IPS-NIHi7 (cell line): ENCODE results near the gene RPA1.
"Not testable (repeated sequence)": the region's sequence is repeated elsewhere in the genome, so short reads cannot be mapped to it uniquely, and the experiment has no call there.

Experiments used
- DNase-seq: peaks from one replicate; pipeline ENCODE4 v3.0.0; 2012; ENCODE audit warnings: mixed read lengths; ENCODE audit errors: extremely low spot score

Gene RPA1

DNA sequence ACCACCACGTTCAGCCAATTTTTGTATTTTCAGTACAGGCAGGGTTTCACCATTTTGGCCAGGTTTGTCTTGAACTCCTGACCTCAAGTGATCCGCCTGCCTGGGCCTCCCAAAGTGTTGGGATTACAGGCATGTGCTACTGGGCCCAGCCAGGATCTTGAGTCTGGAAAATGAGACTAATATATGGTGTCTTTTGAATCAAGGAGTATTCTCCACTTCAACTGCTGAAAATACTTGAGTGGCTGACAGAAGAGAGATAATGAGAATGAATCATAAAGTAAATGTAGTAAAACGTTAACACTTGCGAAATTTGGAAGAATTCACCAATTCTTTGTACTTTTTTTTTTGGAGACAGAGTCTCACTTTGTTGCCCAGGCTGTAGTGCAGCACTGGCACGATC is 16.7 kb upstream of the RPA1 start:
- no peak for DNase-seq

DNA sequence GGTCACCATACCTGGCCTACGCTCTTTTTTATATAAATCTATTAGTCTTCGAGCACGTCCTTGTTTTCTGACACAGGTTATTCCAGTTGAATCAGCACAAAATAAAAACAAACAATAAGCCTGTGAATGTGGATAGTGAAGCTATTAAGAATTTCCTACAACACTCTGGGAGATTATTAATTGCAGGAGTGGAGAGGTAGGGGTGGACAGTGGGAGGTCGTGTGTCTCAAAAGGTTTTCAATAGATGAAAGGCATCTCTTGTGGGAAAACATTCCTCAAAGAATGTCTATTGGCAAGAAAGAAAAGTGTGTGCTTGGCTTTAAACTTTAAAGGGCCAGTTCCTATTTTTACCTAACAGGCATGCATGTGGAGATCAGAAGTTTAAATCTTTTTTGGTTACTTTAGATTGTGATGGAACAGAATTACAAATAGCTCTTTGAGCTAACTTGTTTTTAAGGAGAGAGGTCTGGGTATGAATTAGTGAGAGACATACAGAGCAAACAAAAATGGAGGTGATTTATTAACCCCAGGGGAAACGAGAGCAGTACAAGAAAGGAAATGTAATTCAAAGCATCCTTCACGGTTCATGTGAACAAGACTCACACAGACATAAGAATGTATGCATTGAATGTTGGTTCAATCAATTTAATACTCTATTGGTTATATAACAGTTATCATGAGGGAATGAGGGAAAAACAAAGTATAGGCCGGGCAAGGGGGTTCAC is 9.1 kb upstream of the RPA1 start:
- no peak for DNase-seq

DNA sequence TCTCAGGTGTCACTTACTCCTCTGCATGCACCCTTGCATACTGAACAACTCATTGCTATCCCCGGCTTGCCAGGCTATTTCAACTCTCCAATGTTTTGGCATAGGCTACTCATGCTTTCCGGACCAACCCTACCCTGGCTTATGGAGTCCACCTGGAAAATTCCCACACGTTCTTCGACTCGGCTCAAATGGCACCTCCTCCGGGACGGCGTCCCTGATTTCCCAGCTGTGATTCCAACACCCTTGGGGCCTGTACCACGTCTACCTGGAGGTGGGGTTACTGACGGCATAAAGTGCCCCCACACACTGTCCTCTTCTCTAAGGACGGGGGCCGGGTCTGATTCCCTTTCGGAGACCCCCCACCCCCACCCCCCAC is 601 bp upstream of the RPA1 start:
- DNase-seq = no peak

DNA sequence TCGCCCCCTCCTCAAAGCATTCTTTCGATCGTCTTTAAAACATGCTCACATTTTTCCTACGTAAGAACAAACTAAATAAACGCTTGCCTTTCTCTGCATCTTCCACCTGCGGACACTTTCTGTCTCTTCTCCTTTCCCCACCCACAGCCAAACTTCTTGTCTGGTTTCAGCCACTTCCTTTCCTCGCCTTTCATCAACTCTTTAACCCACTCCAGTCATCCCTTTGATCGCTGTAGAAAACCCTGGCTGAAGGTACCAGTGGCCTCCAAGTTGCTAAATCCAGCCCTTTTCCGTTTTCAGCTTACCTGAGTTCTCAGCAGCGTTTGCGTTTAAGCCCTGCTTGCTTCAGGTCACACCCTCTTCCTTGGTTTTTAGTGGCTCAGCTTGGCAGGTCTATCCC is 483 bp downstream of the RPA1 start:
- DNase-seq = peak; percentile 59

DNA sequence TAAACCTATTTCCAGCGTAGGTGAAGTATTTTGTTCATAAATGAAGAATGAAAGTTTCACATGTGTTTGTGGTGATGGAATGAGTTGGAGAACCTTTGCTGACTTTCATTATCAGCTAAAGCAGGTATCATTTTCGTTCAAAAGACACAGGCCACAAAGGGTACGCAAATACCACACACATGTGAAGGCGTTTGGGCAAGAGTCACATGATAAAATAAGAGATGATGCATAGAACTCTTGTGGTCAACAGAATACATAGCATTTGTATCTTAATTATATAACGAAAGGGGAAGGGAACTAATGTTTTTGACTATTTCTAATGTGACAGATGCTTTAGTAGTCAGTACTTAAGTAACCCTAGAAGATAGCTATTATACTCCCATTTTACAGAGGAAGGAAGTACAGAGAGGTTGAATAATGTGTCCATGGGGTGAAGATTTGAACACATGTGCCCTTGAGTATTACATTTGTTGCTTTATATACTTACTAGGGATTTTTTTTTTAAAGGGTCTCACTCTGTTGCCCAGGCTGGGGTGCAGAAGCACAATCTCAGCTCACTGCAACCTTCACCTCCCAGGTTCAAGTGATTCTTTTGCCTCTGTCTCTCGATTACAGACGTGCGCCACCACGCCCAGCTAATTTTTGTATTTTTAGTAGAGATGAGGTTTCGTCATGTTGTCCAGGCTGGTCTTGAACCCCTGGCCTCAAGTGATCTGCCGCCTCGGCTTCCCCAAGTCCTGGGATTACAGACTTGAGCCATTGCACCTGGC is 4.8 kb downstream of the RPA1 start:
- DNase-seq = no peak

DNA sequence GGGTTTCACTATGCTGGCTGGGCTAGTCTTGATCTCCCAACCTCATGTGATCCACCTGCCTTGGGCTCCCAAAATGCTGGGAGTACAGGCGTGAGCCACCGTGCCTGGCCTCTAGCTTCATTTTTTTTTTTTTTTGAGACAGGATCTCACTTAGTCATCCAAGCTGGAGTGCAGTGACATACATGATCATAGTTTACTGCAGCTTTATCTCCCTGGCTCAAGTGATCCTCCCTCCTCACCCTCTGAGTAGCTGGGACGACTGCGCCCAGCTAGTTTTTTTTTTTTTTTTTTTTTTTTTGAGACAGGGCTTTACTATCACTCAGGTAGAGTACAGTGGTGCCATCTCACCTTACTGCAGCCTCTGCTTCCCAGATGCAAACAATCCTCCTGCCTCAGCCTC is 9.7 kb downstream of the RPA1 start:
- DNase-seq = no peak

DNA sequence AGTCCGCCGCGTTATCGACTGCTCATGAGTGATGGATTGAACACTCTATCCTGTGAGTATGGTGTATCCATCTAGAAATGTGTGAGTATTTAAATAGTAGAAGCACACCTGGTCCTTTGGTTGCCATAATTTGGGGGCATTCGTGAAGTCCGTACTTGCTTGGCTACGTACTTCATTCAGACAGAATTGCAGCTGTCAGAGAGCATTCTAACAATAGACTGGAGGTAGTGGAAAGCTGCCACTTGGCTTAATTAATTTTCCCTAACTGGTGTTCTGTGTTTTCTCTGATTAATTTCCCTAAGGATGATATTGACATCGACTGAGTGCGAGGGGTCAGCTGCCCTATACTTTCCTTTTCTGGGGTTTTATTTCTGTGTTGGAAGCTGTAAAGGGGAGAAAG is 14.1 kb downstream of the RPA1 start:
- no peak for DNase-seq

DNA sequence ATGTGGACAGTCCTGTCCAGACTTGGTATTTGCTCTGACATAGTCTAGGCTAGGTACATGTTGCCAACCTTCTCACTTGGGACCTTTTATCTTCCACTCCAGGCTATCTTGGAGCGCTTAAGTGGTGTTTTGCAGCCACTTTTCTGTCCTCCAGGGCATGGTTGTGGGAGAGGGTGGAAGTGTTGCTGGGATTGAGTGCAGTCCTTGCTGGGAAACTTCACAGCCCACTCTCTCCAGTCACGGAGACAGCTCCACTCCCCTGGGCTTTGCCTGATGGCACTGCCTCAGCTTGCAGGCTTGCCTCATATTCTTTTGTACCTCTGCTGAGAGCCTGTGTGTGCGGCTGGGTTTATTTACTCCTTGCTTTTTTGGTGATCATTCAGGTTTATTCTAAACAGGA is 17.4 kb downstream of the RPA1 start:
- DNase-seq = no peak

DNA sequence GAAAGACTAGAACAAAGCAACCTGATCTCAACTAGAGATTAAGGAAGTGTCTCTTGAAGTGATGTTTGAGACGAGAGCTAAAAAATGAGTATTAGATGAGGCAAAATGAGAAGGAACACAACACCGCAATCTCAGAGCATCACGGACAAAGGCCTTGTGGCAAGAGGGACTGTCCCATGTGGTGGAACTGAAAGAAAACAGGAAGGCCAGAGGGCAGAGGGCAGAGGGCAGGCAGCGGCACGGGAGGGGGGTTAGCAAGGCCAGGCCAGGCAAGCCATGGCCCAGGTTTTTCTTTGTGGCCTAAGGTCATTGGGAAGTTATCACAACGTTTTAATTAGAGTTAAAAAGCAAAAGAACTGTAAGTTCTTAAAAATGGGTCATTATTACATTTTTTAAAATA is 22.5 kb downstream of the RPA1 start:
- DNase-seq = no peak

DNA sequence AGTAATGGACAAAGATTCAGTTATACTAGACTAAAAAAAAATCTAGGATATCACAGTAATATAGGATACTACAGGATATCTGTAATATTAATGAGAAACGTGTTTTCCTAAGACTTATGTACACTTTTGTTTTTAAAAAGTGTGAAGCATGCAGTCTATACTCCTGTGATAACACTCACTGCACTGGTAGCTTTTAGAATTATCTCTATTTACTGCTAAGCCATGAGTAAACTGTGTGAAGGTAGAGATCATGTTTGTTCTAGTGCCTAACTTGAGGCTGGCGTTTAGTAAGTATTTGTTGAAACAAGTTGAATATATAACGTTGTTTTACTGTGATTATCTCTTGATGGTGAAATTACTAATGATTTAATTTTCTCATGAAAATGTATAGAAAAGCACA is 23.9 kb downstream of the RPA1 start:
- DNase-seq = no peak

DNA sequence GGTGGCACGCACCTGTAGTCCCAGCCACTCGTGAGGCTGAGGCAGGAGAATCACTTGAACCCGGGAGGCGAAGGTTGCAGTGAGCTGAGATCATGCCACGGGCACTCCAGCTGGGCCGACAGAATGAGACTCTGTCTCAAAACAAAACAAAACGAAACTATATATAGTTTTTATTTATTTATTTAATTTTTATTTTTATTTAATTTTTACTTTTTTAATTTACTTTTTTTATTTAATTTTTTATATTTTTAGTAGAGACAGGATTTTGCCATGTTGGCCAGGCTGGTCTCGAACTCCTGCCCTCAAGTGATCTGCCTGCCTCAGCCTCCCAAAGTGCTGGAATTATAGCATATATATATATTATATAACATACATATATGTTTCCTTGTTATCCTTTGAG is 26.7 kb downstream of the RPA1 start:
- DNase-seq = not testable (repeated sequence)

DNA sequence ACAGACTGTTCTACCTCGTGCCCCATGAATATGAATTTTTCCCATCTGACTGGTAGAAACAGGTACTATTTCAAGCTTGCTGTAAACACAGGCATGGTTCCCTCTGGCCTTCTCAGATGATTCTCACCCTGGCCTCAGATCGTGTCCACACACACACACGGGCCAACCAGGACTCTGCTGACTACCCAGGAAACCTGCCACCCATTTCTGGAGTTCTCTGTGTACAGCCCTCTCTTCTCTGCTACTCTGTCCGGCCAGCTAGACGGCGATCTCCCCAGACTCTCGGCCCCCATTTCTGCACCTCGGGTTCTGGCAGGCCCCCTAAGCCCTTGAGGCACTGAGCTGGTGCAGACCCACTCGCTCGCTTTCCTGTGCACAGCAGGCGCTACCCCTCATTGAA is 31.2 kb downstream of the RPA1 start:
- DNase-seq = no peak

DNA sequence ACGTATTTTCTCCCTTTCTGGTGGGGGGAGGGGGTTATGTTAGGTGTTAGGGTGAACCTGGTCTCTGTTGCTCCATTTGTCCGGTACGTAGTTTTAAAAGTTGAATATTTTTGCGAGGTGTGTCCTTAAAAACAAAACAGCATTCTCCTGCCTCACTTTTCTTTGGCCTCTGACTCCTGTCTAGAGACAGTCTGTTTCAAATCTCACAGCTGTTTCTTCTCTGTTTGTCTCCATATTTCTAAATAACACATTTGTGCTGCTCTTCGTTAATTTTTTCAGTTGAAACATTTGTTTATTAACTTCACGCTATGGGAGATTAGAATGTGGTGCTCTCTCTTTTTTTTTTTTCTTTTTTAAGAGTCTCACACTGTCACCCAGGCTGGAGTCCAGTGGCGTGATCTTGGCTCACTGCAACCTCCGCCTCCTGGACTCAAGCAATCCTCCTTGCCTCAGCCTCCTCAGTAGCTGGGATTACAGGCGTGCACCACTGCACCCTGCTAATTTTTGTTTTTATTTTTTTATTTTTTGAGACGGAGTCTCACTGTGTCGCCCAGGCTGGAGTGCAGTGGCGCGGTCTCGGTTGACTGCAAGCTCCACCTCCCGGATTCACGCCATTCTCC is 31.7 kb downstream of the RPA1 start:
- no peak for DNase-seq

DNA sequence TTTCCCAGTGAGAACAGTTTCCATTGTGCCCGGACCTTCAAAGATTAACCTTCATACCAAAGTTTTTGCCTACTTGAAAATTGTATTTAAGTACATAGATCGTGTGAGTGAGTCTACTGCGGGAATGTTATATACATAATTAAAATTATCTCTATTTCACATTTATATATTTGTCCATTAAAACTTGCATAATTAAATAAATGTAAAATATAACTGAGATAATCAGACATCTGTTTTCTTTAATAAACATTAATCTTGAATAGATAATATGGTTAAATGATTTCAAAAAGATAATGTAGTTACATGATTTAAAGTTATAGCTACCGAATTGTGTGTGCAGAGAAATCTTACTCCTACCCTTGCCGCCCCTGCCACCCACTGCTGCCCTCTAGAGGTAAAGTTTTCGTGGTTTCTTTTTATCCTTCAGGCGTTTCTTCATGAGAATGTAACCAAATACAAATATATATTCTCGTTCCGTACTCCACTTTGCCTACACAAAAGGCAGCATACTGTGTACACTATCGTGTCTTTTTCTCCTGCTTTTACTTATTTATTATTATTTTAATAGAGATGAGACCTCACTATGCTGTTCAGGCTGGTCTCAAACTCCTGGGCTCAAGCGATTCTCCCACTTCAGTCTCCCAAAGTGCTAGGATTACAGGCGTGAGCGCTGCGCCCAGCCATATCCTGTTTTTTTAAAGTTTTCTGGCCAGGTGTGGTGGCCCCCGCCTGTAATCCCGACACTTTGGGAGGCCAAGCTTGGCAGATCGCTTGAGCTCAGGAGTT is 35.6 kb downstream of the RPA1 start:
- DNase-seq = peak; percentile 61

DNA sequence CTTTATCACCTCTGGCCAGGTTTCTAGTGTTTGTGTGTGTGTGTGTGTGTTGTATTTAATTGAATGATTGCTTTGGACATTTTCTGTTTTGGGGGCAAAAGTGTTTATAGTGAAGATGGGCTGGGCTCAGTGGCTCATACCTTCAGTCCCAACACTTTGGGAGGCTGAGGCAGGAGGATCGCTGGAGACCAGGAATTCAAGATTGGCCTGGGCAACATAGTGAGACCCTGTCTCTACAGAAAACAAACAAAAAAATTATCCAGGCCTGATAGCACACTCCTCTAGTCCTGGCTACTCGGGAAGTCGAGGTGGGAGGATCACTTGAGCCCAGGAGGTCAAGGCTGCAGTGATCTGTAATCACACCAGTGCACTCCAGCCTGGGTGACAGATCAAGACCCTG is 37.5 kb downstream of the RPA1 start:
- DNase-seq = no peak

DNA sequence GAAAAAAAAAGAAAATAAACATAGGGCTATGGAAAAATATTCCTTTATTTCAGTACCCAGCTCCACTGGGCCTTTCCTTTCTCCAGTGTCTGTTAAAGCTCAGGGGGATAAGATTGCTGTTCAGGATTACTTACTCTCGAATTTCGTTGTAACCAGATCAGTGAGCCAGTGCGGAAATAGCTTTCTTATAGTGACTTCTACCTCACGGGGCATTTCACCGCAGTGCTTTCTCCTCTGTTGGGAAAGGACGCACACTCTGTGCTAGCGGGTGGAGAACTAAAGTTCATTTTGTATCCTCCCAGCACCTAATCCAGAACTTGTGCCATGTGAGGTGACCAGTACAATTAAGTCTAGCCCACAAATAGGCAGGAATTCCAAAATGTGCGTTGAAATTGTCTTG is 38.3 kb downstream of the RPA1 start:
- no peak for DNase-seq

DNA sequence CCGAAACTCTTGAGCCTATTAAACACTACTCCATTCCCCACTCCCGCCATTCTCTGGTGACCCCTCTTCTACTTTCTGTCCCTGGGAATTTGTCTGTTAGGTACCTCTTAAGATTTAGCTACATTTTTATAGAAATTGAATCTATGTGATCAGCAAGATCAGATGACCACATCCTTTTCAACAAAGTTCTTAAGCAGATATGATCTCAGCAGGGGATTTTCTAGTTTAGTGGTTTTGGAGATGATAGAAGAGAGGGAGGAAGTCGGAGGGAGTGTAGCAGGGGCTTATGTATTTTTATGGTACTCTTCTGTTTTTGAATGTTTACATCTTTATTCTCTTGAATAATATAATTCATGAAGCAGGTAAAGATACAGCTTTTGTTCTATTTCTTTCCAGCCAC is 40.8 kb downstream of the RPA1 start:
- DNase-seq = no peak

DNA sequence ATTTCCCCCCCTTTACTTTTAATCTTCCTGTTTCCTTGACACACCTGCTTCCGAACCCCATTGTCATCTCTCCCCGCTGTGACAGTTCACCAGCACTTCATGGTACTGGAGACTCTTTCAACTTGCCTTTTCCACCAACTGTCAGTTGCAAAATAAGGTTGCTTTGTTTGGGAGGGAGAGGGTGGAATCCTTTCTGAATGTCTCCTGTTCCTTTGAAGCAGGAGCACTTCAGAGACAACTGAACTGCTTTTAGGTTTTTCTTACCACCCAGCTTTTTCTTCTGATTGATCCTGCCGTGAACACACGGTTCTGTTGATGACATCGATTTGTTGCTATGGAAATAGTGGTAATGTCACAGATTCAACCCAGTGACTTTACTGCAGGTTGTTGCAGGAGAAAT is 42.0 kb downstream of the RPA1 start:
- DNase-seq = no peak

DNA sequence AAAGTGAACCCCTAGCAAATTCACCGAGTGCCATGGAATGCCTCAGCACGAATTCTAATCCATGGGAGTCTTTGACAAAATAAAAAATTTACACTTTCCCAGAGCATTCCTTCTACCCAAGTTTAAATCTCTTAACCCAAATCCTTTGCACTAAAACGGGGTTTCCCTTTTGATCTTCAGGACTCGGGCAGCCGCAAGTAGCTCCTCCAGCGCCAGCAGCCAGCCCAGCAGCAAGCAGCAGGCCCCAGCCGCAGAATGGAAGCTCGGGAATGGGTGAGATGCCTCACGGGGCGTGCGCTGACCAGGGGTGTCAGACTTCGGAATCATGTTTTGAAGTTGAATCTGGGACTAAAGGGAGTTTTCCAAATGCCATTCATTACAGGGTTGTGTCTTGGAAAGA is 42.4 kb downstream of the RPA1 start:
- no peak for DNase-seq

DNA sequence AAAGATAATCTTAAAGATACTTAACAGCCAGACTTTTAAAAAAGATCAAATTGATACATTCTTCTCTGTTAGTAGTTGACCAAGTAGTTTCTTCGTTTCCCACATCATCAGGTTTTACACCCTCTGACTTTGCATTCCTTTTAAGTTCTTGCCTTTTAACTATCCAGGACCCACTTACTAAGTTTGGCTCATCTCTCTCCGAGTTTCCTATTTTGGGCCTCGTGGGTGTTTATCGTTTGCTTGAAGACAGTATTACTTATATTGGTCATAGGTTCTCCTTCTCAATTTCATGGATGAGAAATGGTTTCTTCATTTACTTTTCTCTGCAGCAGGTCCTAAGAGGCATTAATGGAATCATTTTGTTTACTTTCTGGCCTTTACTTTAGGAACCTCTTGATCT is 43.2 kb downstream of the RPA1 start:
- no peak for DNase-seq

DNA sequence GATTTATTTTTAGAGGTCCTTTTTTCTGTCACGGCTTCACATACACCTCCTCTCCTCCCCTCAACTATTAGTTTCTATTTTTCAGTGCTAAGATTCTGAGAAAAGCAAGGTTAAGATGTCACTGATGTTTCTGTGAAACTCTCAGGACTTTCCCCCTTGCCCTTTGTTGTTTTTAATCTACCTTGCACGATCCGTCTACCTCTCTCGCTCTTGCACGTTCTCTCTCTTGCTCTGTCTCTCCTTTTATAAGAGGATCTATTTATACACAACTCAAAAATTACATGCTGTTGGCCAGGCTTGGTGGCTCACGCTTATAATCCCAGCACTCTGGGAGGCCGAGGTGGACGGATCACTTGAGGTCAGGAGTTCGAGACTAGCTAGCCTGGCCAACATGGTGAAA is 43.6 kb downstream of the RPA1 start:
- no peak for DNase-seq

DNA sequence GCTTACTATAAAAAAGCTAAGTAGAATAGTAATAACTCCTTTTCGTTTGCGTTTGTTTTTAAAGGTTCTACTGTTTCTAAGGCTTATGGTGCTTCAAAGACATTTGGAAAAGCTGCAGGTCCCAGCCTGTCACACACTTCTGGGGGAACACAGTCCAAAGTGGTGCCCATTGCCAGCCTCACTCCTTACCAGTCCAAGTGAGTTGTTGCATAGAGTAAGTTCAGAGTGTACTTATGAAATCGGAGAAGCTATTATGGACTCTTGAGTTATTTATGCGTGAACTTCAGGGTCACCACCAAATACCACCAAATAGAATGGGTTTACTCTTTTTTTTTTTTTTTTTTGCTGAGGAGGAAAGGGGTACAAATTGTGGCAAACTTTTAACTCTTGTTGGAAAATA is 45.8 kb downstream of the RPA1 start:
- no peak for DNase-seq
